GM12878 (cell line): Measurements from ENCODE around the gene SPATA32.

ENCODE experiments used
- EP300 ChIP-seq, 2 experiments: fragments of 150-350 bp in 1 of 2; IDR thresholded peaks; 2 replicates each; pipeline ENCODE4 v1.6.1; 2011 to 2012; ENCODE audit warnings: low read depth in 2 of 2, low read length in 2 of 2, borderline replicate concordance in 1 of 2, improper control_type of control experiment in 1 of 2, inconsistent platforms in 1 of 2; ENCODE audit not compliant: control insufficient read depth in 1 of 2
- GABPA ChIP-seq: IDR thresholded peaks from 2 replicates; pipeline ENCODE4 v1.6.1; 2014; ENCODE audit warnings: antibody characterized with exemption, low read depth, mild to moderate bottlenecking, inconsistent platforms
- NFYB ChIP-seq: IDR thresholded peaks from 2 replicates; pipeline ENCODE4 v1.6.1; 2011; ENCODE audit warnings: low read depth, mild to moderate bottlenecking, low read length, improper control_type of control experiment, moderate library complexity; ENCODE audit not compliant: insufficient read depth
- POLR2A ChIP-seq: IDR thresholded peaks from 2 replicates; pipeline ENCODE4 v1.6.1; 2011; ENCODE audit warnings: low read depth, mild to moderate bottlenecking, low read length
- TF ChIP-seq, protein P1 (sequence below), 3 experiments: IDR thresholded peaks in 2 of 3; conservative IDR thresholded peaks in 1 of 3; 2 replicates each; pipeline ENCODE4 v1.5.1; 2011; ENCODE audit warnings: low read depth in 3 of 3, low read length in 3 of 3, mild to moderate bottlenecking in 3 of 3, control low read depth in 2 of 3, moderate library complexity in 2 of 3, inconsistent platforms in 1 of 3, mixed read lengths in 1 of 3; ENCODE audit not compliant: control insufficient read depth in 2 of 3, insufficient read depth in 1 of 3; ENCODE audit errors: extremely low read depth in 1 of 3

DNA sequence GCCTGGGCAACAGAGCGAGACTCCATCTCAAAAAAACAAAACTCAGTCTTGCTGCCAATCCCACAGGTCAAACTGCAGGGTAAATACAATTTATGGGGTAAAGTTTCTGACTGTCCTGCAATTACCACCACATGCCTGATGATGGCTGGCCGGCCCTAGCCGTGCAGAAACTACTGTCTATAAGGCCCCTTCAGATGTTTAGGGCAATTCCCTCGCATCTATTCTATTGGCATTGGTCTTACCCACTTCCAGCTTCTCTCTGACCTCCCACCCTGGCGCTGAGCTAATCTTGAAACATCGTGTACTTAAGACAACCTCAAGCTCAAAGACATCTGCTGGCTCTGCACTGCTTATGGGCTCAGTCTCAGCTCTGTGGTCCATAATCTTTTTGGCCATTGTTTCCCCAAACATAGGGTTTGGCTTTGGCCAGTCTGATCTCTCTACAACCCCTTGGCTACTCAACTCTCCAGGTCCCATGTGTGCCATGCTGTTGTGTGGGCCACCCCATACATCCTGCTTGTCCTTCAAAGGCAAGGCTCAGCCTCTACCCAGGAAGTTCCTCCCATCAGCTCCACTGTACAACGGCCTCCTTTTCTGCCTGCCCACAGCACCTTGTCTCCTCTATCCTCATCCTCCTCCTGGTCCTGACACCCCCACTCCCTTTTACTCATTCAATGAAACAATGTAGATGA lies 38.3 kb upstream of the SPATA32 start:
- TF ChIP-seq, protein P1, sequence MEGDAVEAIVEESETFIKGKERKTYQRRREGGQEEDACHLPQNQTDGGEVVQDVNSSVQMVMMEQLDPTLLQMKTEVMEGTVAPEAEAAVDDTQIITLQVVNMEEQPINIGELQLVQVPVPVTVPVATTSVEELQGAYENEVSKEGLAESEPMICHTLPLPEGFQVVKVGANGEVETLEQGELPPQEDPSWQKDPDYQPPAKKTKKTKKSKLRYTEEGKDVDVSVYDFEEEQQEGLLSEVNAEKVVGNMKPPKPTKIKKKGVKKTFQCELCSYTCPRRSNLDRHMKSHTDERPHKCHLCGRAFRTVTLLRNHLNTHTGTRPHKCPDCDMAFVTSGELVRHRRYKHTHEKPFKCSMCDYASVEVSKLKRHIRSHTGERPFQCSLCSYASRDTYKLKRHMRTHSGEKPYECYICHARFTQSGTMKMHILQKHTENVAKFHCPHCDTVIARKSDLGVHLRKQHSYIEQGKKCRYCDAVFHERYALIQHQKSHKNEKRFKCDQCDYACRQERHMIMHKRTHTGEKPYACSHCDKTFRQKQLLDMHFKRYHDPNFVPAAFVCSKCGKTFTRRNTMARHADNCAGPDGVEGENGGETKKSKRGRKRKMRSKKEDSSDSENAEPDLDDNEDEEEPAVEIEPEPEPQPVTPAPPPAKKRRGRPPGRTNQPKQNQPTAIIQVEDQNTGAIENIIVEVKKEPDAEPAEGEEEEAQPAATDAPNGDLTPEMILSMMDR (IDR thresholded peaks at IDR 0.05 in 2 of 3, conservative IDR thresholded peaks at IDR 0.05 in 1 of 3; ENCODE audit: control insufficient read depth in 2 of 3, extremely low read depth in 1 of 3, insufficient read depth in 1 of 3, low read depth in 3 of 3, low read length in 3 of 3) = peak in 2 of 3 experiments; percentile 18 to 23; a peak in 2 of 6 replicates
- TF ChIP-seq NFYB (no peak), POLR2A (no peak), EP300 (IDR thresholded peaks at IDR 0.05; ENCODE audit: borderline replicate concordance in 1 of 2, control insufficient read depth in 1 of 2, low read depth in 2 of 2, low read length in 2 of 2) (no peak), GABPA (no peak)
